GM19240 (cell line): Measurements from ENCODE around the gene MORN3.

ENCODE experiments used
- DNase-seq: peaks from one replicate; pipeline ENCODE4 v3.0.0; 2011; ENCODE audit warnings: low spot score; ENCODE audit not compliant: insufficient read length

The MORN3 gene

DNA sequence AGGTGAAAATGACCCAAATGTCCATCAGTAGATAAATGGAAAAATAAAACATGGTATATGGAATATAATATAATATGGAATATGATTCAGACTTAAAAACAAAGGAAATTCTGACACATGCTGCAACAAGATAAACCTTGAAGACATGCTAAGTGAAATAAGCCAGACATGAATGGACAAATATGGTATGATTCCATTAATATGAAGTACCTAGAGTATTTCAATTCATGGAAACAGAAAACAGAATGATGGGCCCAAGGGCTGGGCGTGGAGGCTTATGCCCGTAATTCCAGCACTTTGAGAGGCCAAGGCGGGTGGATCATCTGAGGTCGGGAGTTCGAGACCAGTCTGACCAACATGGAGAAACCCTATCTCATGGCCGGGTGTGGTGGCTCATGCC, 65.9 kb downstream of the MORN3 start:
- no peak for DNase-seq

DNA sequence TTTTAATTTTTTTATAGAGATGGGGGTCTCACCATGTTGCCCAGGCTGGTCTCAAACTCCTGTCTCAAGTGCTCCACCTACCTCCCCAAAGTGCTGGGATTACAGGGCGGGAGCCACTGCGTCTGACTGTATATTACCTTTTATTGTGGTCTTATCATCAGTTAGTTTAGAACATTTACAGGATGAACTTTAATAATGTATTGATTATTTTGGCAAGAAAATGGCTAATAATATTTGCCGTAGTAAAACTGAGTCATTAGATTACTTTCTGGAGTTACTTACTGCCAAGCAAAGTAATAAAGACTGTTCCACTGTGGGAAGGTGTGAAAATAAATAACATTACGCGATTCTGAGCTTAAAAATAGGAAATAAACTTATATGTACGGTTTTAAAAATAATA, 66.7 kb downstream of the MORN3 start:
- no peak for DNase-seq

DNA sequence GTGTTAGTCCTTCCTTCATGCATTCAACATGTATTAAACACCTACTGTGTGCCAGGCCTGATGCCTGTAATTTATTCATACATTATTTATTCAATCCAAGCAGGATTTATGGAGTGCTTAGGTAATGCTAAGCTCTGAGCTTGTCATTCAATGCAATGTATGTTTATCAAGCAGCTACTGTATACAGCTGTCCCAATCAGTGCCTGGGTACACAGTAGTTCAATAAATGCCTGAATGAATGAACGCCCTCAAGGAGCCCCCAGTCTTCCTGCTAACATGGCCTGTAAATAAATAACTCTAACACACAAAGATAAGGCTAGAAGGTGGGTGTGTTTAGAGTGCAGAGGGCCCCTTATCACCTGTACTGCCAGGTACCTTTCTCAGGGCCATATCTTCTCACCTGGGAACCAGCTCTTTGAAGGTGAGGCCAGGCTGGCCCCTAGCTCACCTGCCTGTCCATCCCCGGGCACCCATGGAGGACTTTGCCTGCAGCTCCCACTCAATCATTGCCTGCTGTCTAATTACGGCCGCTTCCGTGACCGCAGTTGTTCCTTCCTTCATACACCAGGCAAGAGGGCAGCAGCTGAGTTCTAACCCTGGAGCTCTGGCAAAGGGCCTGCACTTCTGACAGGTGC, 68.6 kb downstream of the MORN3 start:
- no peak for DNase-seq
